GM12878 (cell line): ENCODE measurements around the gene ADGRB2. TPM values are rescaled to one million over a fixed set of nuclear protein-coding genes. Genes with fewer than 3 reads are reported as not detected.

Experiments used
- ATAC-seq: fragments of 200-7000 bp; cut with Tn5 transposase; 3 replicates; pipeline ENCODE4 v1.9.1; 2020; ENCODE audit warnings: mild to moderate bottlenecking, moderate library complexity
- BruUV-seq: library from RNA; stranded (reverse); fragments of 400-500 nt; replicated peaks from 2 replicates; lab custom pipeline; 2021; lab: Mats Ljungman, UMichigan
- CTCF ChIA-PET: fragments of 300-600 bp; sonication (Branson Sonifier 250); formaldehyde crosslinking; extraction: SDS; loops from one replicate; lab custom pipeline; 2021; ENCODE audit warnings: inconsistent platforms; lab: Yijun Ruan, JAX
- POLR2A ChIA-PET: fragments of 350-600 bp; formaldehyde crosslinking; extraction: SDS; loops from one replicate; lab custom pipeline; 2021; ENCODE audit warnings: inconsistent platforms; lab: Charles Lee
- RAD21 ChIA-PET: fragments of 300-600 bp; sonication (Branson Sonifier 250); formaldehyde crosslinking; loops from one replicate; lab custom pipeline; 2023; ENCODE audit warnings: antibody characterized with exemption; ENCODE audit not compliant: unreplicated experiment; lab: Charles Lee
- SMC1A ChIA-PET: fragments of 300-600 bp; sonication (Branson Sonifier 250); formaldehyde crosslinking; loops from one replicate; lab custom pipeline; 2023; ENCODE audit not compliant: unreplicated experiment, uncharacterized antibody; lab: Charles Lee
- DNase-seq: peaks from one replicate; pipeline ENCODE4 v3.0.0-alpha.2; 2011; ENCODE audit warnings: low read depth, low spot score
- FAIRE-seq: peaks from 3 replicates; lab custom pipeline; 2011; peaks lifted over from hg19 to GRCh38; lab: Jason Lieb, UNC
- H2AFZ ChIP-seq: 2 replicates; pipeline ENCODE4 v1.6.0; 2011; ENCODE audit warnings: low read depth, low read length, control low read depth; ENCODE audit not compliant: control insufficient read depth
- H3K27ac ChIP-seq: 2 replicates; pipeline ENCODE4 v1.5.1; 2011; ENCODE audit warnings: control low read depth; ENCODE audit not compliant: control insufficient read depth, insufficient read depth
- H3K27me3 ChIP-seq, 2 experiments: replicated peaks in 1 of 2; 2 replicates each; pipeline versions ENCODE4 v1.6.0 to v1.6.1; 2011; ENCODE audit warnings: low read length in 1 of 2; ENCODE audit not compliant: control insufficient read depth in 2 of 2, insufficient read depth in 2 of 2
- H3K36me3 ChIP-seq, 2 experiments: 2 replicates each; pipeline ENCODE4 v1.5.1; 2011; ENCODE audit warnings: low read length in 1 of 2; ENCODE audit not compliant: control insufficient read depth in 2 of 2, insufficient read depth in 2 of 2
- H3K4me1 ChIP-seq: 2 replicates; pipeline ENCODE4 v1.6.1; 2011; ENCODE audit warnings: mild to moderate bottlenecking, low read length, moderate library complexity, mixed read lengths; ENCODE audit not compliant: control insufficient read depth, insufficient read depth
- H3K4me2 ChIP-seq: 2 replicates; pipeline ENCODE4 v1.6.0; 2011; ENCODE audit warnings: control low read depth; ENCODE audit not compliant: control insufficient read depth, insufficient read depth
- H3K4me3 ChIP-seq: fragments of 200-600 bp; sonication (generic); 2 replicates; pipeline ENCODE4 v1.5.1; 2016
- H3K79me2 ChIP-seq: 2 replicates; pipeline ENCODE4 v1.6.0; 2011; ENCODE audit warnings: low read length; ENCODE audit not compliant: control insufficient read depth, insufficient read depth
- H3K9ac ChIP-seq: 2 replicates; pipeline ENCODE4 v1.8.0; 2011; ENCODE audit warnings: low read length, control low read depth, mixed read lengths; ENCODE audit not compliant: control insufficient read depth, insufficient read depth
- H3K9me3 ChIP-seq: replicated peaks from 3 replicates; pipeline ENCODE4 v1.5.1; 2011; ENCODE audit warnings: mild to moderate bottlenecking, low read length; ENCODE audit not compliant: control insufficient read depth, insufficient read depth
- H4K20me1 ChIP-seq: 2 replicates; pipeline ENCODE4 v1.6.0; 2011; ENCODE audit not compliant: control insufficient read depth, insufficient read depth
- ATF2 ChIP-seq: IDR thresholded peaks from 2 replicates; pipeline ENCODE4 v1.6.1; 2012; ENCODE audit warnings: low read length, inconsistent platforms
- BHLHE40 ChIP-seq, 2 experiments: fragments of 450-650 bp in 1 of 2; IDR thresholded peaks; 2 replicates each; pipeline ENCODE4 v1.6.1; 2011 to 2017; ENCODE audit warnings: low read depth in 2 of 2, borderline replicate concordance in 1 of 2, improper control_type of control experiment in 1 of 2, low read length in 1 of 2, mild to moderate bottlenecking in 1 of 2
- CHD4 ChIP-seq: fragments of 200-600 bp; sonication (generic); IDR thresholded peaks from 2 replicates; pipeline ENCODE4 v1.6.1; 2016; ENCODE audit warnings: mild to moderate bottlenecking
- HDAC6 ChIP-seq: fragments of 200-600 bp; sonication (generic); IDR thresholded peaks from one replicate; pipeline ENCODE4 v1.8.0; 2017; ENCODE audit warnings: antibody characterized with exemption; ENCODE audit not compliant: unreplicated experiment
- MAX ChIP-seq: IDR thresholded peaks from 2 replicates; pipeline ENCODE4 v1.6.1; 2012; ENCODE audit warnings: low read depth, low read length, improper control_type of control experiment
- PAX8 ChIP-seq: fragments of 450-650 bp; IDR thresholded peaks from 2 replicates; pipeline ENCODE4 v1.6.1; 2017; ENCODE audit warnings: mild to moderate bottlenecking, moderate library complexity
- SMARCA5 ChIP-seq: fragments of 450-650 bp; IDR thresholded peaks from 2 replicates; pipeline ENCODE4 v1.6.1; 2017; ENCODE audit warnings: mild to moderate bottlenecking
- ZNF207 ChIP-seq: fragments of 450-650 bp; IDR thresholded peaks from 2 replicates; pipeline ENCODE4 v1.6.1; 2014; ENCODE audit warnings: antibody characterized with exemption, mild to moderate bottlenecking, borderline replicate concordance
- WGBS: methylation state at CpG from one replicate; pipeline ENCODE4 v1.1.6; 2016; ENCODE audit warnings: low lambda C conversion rate; ENCODE audit not compliant: insufficient replicate concordance, insufficient coverage; ENCODE audit errors: missing lambda C conversion rate; 5-methylcytosine and 5-hydroxymethylcytosine counted together
- in situ Hi-C: fragments of 300-500 bp; cut with MboI; formaldehyde crosslinking; loops from 9 replicates; pipeline ENCODE4 v1.14.3; 2018; ENCODE audit warnings: mixed read lengths
- intact Hi-C: fragments of 100-400 bp; cut with micrococcal nuclease; formaldehyde crosslinking; loops from one replicate; pipeline ENCODE4 v1.14.2; 2022; ENCODE audit not compliant: unreplicated experiment
- polyA plus RNA-seq, 11 experiments: library from polyadenylated mRNA; depleted of rRNA in 4 of 11; unstranded in 6 of 11; stranded (reverse) in 5 of 11; fragments of >200 nt; fragmentation: Nextera tagmentation in 4 of 11; fragmentation: Illumina TruSeq in 1 of 11; extraction: Ambion mirVana in 4 of 11; extraction: Trizol in 1 of 11; gene quantifications; 1 replicate in 1 of 11; 2 replicates in 10 of 11; pipeline versions ENCODE4 v1.2.1 to v1.2.3, GENCODE V29; 2011 to 2016; ENCODE audit warnings: inconsistent platforms in 2 of 11, missing spikeins in 2 of 11, low read depth in 1 of 11
- total RNA-seq, 4 experiments: library from RNA; depleted of rRNA in 3 of 4; stranded (reverse); fragments of >200 nt in 3 of 4; fragmentation: Illumina TruSeq in 1 of 4; extraction: Trizol in 1 of 4; gene quantifications; 2 replicates each; pipeline versions ENCODE4 v1.2.1 to v1.2.3, GENCODE V29; 2013 to 2021
- TF ChIP-seq, protein P1 (sequence below): fragments of 450-650 bp; formaldehyde crosslinking; IDR thresholded peaks from 2 replicates; pipeline ENCODE4 v1.5.0; 2022; ENCODE audit warnings: mild to moderate bottlenecking, missing genetic modification characterization
- TF ChIP-seq, protein P2 (sequence below), 3 experiments: IDR thresholded peaks in 2 of 3; conservative IDR thresholded peaks in 1 of 3; 2 replicates each; pipeline ENCODE4 v1.5.1; 2011; ENCODE audit warnings: low read depth in 3 of 3, low read length in 3 of 3, mild to moderate bottlenecking in 3 of 3, control low read depth in 2 of 3, moderate library complexity in 2 of 3, inconsistent platforms in 1 of 3, mixed read lengths in 1 of 3; ENCODE audit not compliant: control insufficient read depth in 2 of 3, insufficient read depth in 1 of 3; ENCODE audit errors: extremely low read depth in 1 of 3
- TF ChIP-seq, protein P3 (sequence below): IDR thresholded peaks from 2 replicates; pipeline ENCODE4 v1.6.1; 2012; ENCODE audit warnings: low read depth, low read length, improper control_type of control experiment
- TF ChIP-seq, protein P4 (sequence below): fragments of 450-650 bp; formaldehyde crosslinking; IDR thresholded peaks from 2 replicates; pipeline ENCODE4 v1.4.0; 2022; ENCODE audit warnings: mild to moderate bottlenecking, moderate library complexity

Gene ADGRB2
- total and polyA plus RNA-seq, 10 of the 15 experiments (the other 5 are each of a cell fraction or from before 2014, with no cell fraction given): 0.11 to 0.33 (median 0.18) TPM; not detected in 4

GRCh38 chr1:31726715-31727114 is 37.4 kb downstream of the ADGRB2 start:
- 5% methylated on average over 4 of the region's 4 CpGs for WGBS
- in situ Hi-C loops (no loop called here), intact Hi-C loops (no loop called here)
- ChIA-PET SMC1A (no interaction called here), POLR2A (no interaction called here), RAD21 (no interaction called here), CTCF (interaction anchor here (2.0 kb wide), 1 partner anchor 19 kb away, joined by 6 read pairs; no protein-coding TSS in a partner anchor)
- Histone ChIP-seq H4K20me1 (no peaks in the 10 kb centered on the region; the same call in 1 of the 2 replicates), H3K36me3 (no peaks in the 10 kb centered on the region), H3K4me1 (no peaks in the 10 kb centered on the region), H3K4me3 (no peak overlapping the region), H2AFZ (no peak overlapping the region), H3K9ac (no peak overlapping the region), H3K27me3 (no peaks in the 10 kb centered on the region; a peak in 2 of 4 replicates), H3K4me2 (no peak overlapping the region), H3K79me2 (no peaks in the 10 kb centered on the region), H3K27ac (no peak overlapping the region), H3K9me3 (no peaks in the 10 kb centered on the region)
- BruUV-seq: no TSS peak
- FAIRE-seq (no peak), ATAC-seq (no peak), DNase-seq (no peak)
- TF ChIP-seq ZNF207 (no peak), BHLHE40 (IDR thresholded peaks at IDR 0.05; ENCODE audit: borderline replicate concordance in 1 of 2, low read depth in 2 of 2, low read length in 1 of 2) (no peak), MAX (no peak), CHD4 (no peak), PAX8 (no peak), ATF2 (no peak), SMARCA5 (no peak), HDAC6 (no peak)
- TF ChIP-seq, protein P1, sequence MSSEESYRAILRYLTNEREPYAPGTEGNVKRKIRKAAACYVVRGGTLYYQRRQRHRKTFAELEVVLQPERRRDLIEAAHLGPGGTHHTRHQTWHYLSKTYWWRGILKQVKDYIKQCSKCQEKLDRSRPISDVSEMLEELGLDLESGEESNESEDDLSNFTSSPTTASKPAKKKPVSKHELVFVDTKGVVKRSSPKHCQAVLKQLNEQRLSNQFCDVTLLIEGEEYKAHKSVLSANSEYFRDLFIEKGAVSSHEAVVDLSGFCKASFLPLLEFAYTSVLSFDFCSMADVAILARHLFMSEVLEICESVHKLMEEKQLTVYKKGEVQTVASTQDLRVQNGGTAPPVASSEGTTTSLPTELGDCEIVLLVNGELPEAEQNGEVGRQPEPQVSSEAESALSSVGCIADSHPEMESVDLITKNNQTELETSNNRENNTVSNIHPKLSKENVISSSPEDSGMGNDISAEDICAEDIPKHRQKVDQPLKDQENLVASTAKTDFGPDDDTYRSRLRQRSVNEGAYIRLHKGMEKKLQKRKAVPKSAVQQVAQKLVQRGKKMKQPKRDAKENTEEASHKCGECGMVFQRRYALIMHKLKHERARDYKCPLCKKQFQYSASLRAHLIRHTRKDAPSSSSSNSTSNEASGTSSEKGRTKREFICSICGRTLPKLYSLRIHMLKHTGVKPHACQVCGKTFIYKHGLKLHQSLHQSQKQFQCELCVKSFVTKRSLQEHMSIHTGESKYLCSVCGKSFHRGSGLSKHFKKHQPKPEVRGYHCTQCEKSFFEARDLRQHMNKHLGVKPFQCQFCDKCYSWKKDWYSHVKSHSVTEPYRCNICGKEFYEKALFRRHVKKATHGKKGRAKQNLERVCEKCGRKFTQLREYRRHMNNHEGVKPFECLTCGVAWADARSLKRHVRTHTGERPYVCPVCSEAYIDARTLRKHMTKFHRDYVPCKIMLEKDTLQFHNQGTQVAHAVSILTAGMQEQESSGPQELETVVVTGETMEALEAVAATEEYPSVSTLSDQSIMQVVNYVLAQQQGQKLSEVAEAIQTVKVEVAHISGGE (CRISPR knock-in tag): no peak
- TF ChIP-seq, protein P2, sequence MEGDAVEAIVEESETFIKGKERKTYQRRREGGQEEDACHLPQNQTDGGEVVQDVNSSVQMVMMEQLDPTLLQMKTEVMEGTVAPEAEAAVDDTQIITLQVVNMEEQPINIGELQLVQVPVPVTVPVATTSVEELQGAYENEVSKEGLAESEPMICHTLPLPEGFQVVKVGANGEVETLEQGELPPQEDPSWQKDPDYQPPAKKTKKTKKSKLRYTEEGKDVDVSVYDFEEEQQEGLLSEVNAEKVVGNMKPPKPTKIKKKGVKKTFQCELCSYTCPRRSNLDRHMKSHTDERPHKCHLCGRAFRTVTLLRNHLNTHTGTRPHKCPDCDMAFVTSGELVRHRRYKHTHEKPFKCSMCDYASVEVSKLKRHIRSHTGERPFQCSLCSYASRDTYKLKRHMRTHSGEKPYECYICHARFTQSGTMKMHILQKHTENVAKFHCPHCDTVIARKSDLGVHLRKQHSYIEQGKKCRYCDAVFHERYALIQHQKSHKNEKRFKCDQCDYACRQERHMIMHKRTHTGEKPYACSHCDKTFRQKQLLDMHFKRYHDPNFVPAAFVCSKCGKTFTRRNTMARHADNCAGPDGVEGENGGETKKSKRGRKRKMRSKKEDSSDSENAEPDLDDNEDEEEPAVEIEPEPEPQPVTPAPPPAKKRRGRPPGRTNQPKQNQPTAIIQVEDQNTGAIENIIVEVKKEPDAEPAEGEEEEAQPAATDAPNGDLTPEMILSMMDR (IDR thresholded peaks at IDR 0.05 in 2 of 3, conservative IDR thresholded peaks at IDR 0.05 in 1 of 3; ENCODE audit: control insufficient read depth in 2 of 3, extremely low read depth in 1 of 3, insufficient read depth in 1 of 3, low read depth in 3 of 3, low read length in 3 of 3): no peak
- TF ChIP-seq, protein P3, sequence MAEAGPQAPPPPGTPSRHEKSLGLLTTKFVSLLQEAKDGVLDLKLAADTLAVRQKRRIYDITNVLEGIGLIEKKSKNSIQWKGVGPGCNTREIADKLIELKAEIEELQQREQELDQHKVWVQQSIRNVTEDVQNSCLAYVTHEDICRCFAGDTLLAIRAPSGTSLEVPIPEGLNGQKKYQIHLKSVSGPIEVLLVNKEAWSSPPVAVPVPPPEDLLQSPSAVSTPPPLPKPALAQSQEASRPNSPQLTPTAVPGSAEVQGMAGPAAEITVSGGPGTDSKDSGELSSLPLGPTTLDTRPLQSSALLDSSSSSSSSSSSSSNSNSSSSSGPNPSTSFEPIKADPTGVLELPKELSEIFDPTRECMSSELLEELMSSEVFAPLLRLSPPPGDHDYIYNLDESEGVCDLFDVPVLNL: no peak
- TF ChIP-seq, protein P4, sequence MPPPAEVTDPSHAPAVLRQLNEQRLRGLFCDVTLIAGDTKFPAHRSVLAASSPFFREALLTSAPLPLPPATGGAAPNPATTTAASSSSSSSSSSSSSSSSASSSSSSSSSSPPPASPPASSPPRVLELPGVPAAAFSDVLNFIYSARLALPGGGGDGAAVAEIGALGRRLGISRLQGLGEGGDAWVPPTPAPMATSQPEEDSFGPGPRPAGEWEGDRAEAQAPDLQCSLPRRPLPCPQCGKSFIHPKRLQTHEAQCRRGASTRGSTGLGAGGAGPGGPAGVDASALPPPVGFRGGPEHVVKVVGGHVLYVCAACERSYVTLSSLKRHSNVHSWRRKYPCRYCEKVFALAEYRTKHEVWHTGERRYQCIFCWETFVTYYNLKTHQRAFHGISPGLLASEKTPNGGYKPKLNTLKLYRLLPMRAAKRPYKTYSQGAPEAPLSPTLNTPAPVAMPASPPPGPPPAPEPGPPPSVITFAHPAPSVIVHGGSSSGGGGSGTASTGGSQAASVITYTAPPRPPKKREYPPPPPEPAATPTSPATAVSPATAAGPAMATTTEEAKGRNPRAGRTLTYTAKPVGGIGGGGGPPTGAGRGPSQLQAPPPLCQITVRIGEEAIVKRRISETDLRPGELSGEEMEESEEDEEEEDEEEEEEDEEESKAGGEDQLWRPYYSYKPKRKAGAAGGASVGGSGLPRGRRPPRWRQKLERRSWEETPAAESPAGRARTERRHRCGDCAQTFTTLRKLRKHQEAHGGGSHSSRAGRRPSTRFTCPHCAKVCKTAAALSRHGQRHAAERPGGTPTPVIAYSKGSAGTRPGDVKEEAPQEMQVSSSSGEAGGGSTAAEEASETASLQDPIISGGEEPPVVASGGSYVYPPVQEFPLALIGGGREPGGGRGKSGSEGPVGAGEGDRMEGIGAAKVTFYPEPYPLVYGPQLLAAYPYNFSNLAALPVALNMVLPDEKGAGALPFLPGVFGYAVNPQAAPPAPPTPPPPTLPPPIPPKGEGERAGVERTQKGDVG (CRISPR knock-in tag): no peak
